Adrenal gland (tissue), 12 donors: ENCODE results near the gene SVIP. TPM values are rescaled to one million over a fixed set of nuclear protein-coding genes. Genes with fewer than 3 reads are reported as not detected.

Experiments used
- DNase-seq, 7 donors: peaks; one replicate each; pipeline ENCODE4 v3.0.0-alpha.2; 2019 to 2020
- H3K27ac ChIP-seq, 5 donors: fragments of 200-600 bp; sonication (generic) in 4 of 5; 1 replicate in 3 of 5; 2 replicates in 2 of 5; pipeline versions ENCODE4 v1.5.1 to v1.8.0; 2016 to 2020; ENCODE audit warnings: mild to moderate bottlenecking in 1 of 5
- H3K27me3 ChIP-seq: fragments of 200-600 bp; 2 replicates; pipeline ENCODE4 v1.8.0; 2021
- H3K36me3 ChIP-seq, 2 donors: fragments of 200-600 bp; replicated peaks in 1 of 2; 1 replicate in 1 of 2; 2 replicates in 1 of 2; pipeline versions ENCODE4 v1.5.1 to v1.8.0; 2018 to 2022
- H3K4me1 ChIP-seq, 2 donors: fragments of 200-600 bp; replicated peaks in 1 of 2; 1 replicate in 1 of 2; 2 replicates in 1 of 2; pipeline versions ENCODE4 v1.5.1 to v1.8.0; 2018 to 2021
- H3K4me3 ChIP-seq, 4 donors: fragments of 200-600 bp; sonication (generic) in 3 of 4; one replicate each; pipeline ENCODE4 v1.5.1; 2016 to 2018
- H3K9me3 ChIP-seq, 3 donors: fragments of 200-600 bp; sonication (generic) in 1 of 3; replicated peaks in 1 of 3; 1 replicate in 2 of 3; 2 replicates in 1 of 3; pipeline versions ENCODE4 v1.5.1 to v1.8.0; 2016 to 2021
- CTCF ChIP-seq, 6 experiments: fragments of 450-650 bp in 4 of 6; fragments of 200-600 bp in 2 of 6; sonication (generic) in 1 of 6; IDR thresholded peaks; 1 replicate in 5 of 6; 2 replicates in 1 of 6; pipeline versions ENCODE4 v1.5.1 to v1.8.0; 2016 to 2021; ENCODE audit warnings: antibody characterized with exemption in 6 of 6, mild to moderate bottlenecking in 2 of 6, moderate library complexity in 1 of 6
- POLR2A ChIP-seq, 2 donors: fragments of 450-650 bp; IDR thresholded peaks; one replicate each; pipeline ENCODE4 v1.6.1; 2017; ENCODE audit warnings: antibody characterized with exemption in 2 of 2, mild to moderate bottlenecking in 2 of 2, moderate library complexity in 1 of 2
- WGBS, 4 donors: extraction: QIAGEN DNeasy Blood & Tissue Kit in 2 of 4; methylation state at CpG; one replicate each; pipeline versions ENCODE4 v1.1.5 to v1.1.7; 2013 to 2017; 5-methylcytosine and 5-hydroxymethylcytosine counted together
- intact Hi-C, 2 donors: fragments of 100-400 bp; cut with DNase I; formaldehyde crosslinking; loops; one replicate each; pipeline versions ENCODE4 v1.14.1 to v1.15.0; 2022 to 2023
- polyA plus RNA-seq, 3 donors: library from polyadenylated mRNA; stranded (reverse); fragments of 200-250 nt in 2 of 3; fragments of 350-450 nt in 1 of 3; fragmentation: Illumina TruSeq in 1 of 3; extraction: RNeasy Lipid Tissue Mini Kit (QIAGEN cat#74804) in 1 of 3; gene quantifications; one replicate each; pipeline ENCODE4 v1.2.3, GENCODE V29; 2013 to 2014
- total RNA-seq, 9 donors: library from RNA; depleted of rRNA in 4 of 9; stranded (reverse); fragments of >200 nt in 4 of 9; fragments of 120-200 nt in 1 of 9; fragmentation: NEBNext Ultra II Directional in 1 of 9; extraction: Animal tissue kit (Norgen Biotek cat#: 25700) in 1 of 9; gene quantifications; one replicate each; pipeline versions ENCODE4 v1.1.0 to v1.2.4, GENCODE V29; 2013 to 2023
- donor health status: healthy with polysubstance abuse.
- donor health status: Bipolar disorder and iron deficiency.
- donor health status: DM: yes; HTN: yes; CAD: no.
- donor health status: DM: no; HTN: no; CAD: no.
- donor health status: DM: no; HTN: no; CAD: no.
- donor health status: DM: yes; HTN: yes; CAD: no.

Gene SVIP
- total and polyA plus RNA-seq, 12 donors, result 5.1 to 32.0 (median 15.6) TPM

- intact Hi-C loops, result no loop called here
- no peaks in the 10 kb centered on the region for H3K36me3 ChIP-seq
- H3K27me3 ChIP-seq, result no peaks in the 10 kb centered on the region
- no peak overlapping the region for H3K4me3 ChIP-seq
- WGBS, 4 donors, result 36 to 67% (median 46%) methylated on average over 1 of the region's 1 CpG
- TF ChIP-seq POLR2A (IDR thresholded peaks at IDR 0.05) (no peak), CTCF (IDR thresholded peaks at IDR 0.05) (no peak)
- H3K27ac ChIP-seq, result no peak overlapping the region
- no peak for DNase-seq
- no peaks in the 10 kb centered on the region for H3K9me3 ChIP-seq
- H3K4me1 ChIP-seq, result no peaks in the 10 kb centered on the region
Measured at GRCh38 chr11:22798901-22799300, 30.7 kb downstream of the SVIP start.

- Histone ChIP-seq H3K4me1 (no peaks in the 10 kb centered on the region), H3K4me3 (no peak overlapping the region), H3K9me3 (no peaks in the 10 kb centered on the region), H3K36me3 (no peaks in the 10 kb centered on the region), H3K27ac (no peak overlapping the region), H3K27me3 (no peaks in the 10 kb centered on the region)
- TF ChIP-seq CTCF (IDR thresholded peaks at IDR 0.05) (no peak), POLR2A (IDR thresholded peaks at IDR 0.05) (no peak)
- 62 to 89% (median 80%) methylated on average over 3 of the region's 3 CpGs for whole genome bisulfite sequencing, 4 donors
- DNase-seq, result no peak
- intact Hi-C loops, result no loop called here
Measured at GRCh38 chr11:22797047-22797446, 32.6 kb downstream of the SVIP start.

GRCh38 chr11:22795914-22796313 is 33.7 kb downstream of the SVIP start:
- Histone ChIP-seq H3K9me3 (no peaks in the 10 kb centered on the region), H3K27ac (no peak overlapping the region), H3K4me1 (no peaks in the 10 kb centered on the region), H3K27me3 (no peaks in the 10 kb centered on the region), H3K4me3 (no peak overlapping the region), H3K36me3 (no peaks in the 10 kb centered on the region)
- intact Hi-C loops, result no loop called here
- no peak for TF ChIP-seq CTCF (IDR thresholded peaks at IDR 0.05)
- no peak for TF ChIP-seq POLR2A (IDR thresholded peaks at IDR 0.05)
- WGBS, 4 donors, result 70 to 87% (median 77%) methylated on average over 1 of the region's 1 CpG
- no peak for DNase-seq

- H3K36me3 ChIP-seq, result no peaks in the 10 kb centered on the region
- TF ChIP-seq POLR2A (IDR thresholded peaks at IDR 0.05), result no peak
- TF ChIP-seq CTCF (IDR thresholded peaks at IDR 0.05), result no peak
- intact Hi-C loops, result no loop called here
- H3K9me3 ChIP-seq, result no peaks in the 10 kb centered on the region
- H3K4me1 ChIP-seq, result peaks cover 0 to under 1% of the 10 kb centered on the region in 2 donors
- H3K27ac ChIP-seq, result no peak overlapping the region
- no peak for DNase-seq
- no peaks in the 10 kb centered on the region for H3K27me3 ChIP-seq
- 29 to 48% (median 35%) methylated on average over 3 of the region's 3 CpGs for WGBS, 4 donors
- H3K4me3 ChIP-seq, result no peak overlapping the region
Measured at GRCh38 chr11:22792497-22792896, 37.1 kb downstream of the SVIP start.
